Neural crest cell (in vitro differentiated cells): ENCODE results near the gene TMEM225B. TPM values are rescaled to one million over a fixed set of nuclear protein-coding genes. Genes with fewer than 3 reads are reported as not detected.
A peak's percentile ranks its signal among the peaks of the same experiment; 100 is the strongest.

Source experiments
- DNase-seq: peaks from one replicate; pipeline ENCODE4 v3.0.0; 2021; ENCODE audit warnings: low read depth, mixed read lengths, low spot score
- H3K27ac Mint-ChIP-seq: one replicate; pipeline ENCODE4 v1.8.0; 2021; ENCODE audit warnings: mild to moderate bottlenecking, mixed read lengths; ENCODE audit not compliant: unreplicated experiment
- H3K27me3 Mint-ChIP-seq: 2 replicates; pipeline ENCODE4 v1.8.0; 2021; ENCODE audit warnings: low read depth, mild to moderate bottlenecking, mixed read lengths
- H3K36me3 Mint-ChIP-seq: 2 replicates; pipeline ENCODE4 v1.8.0; 2021; ENCODE audit warnings: low read depth, mild to moderate bottlenecking, mixed read lengths
- H3K4me1 Mint-ChIP-seq: 2 replicates; pipeline ENCODE4 v1.8.0; 2021; ENCODE audit warnings: mixed read lengths
- H3K4me3 Mint-ChIP-seq: one replicate; pipeline ENCODE4 v1.8.0; 2021; ENCODE audit warnings: mild to moderate bottlenecking, mixed read lengths
- H3K9me3 Mint-ChIP-seq: 2 replicates; pipeline ENCODE4 v1.8.0; 2021; ENCODE audit warnings: mixed read lengths
- CTCF ChIP-seq: fragments of 200-600 bp; sonication (generic); conservative IDR thresholded peaks from 2 replicates; pipeline ENCODE4 v1.5.0; 2021; ENCODE audit warnings: antibody characterized with exemption, mild to moderate bottlenecking
- total RNA-seq: library from RNA; stranded (reverse); gene quantifications from 2 replicates; pipeline ENCODE4 v1.2.1, GENCODE V29; 2021

TMEM225B gene
- total RNA-seq, 1 donor from 2014 or later, result 0.91 TPM

GRCh38 chr7:99605527-99605926 lies 7.5 kb downstream of the TMEM225B start:
- no peaks in the 10 kb centered on the region for H3K36me3 Mint-ChIP-seq
- no peak overlapping the region for H3K4me3 Mint-ChIP-seq
- no peak for TF ChIP-seq CTCF
- no peaks in the 10 kb centered on the region for H3K4me1 Mint-ChIP-seq
- peaks cover 5% of the 10 kb centered on the region for H3K27me3 Mint-ChIP-seq
- H3K27ac Mint-ChIP-seq, result no peak overlapping the region
- no peaks in the 10 kb centered on the region for H3K9me3 Mint-ChIP-seq
- DNase-seq, result no peak

GRCh38 chr7:99606531-99606930 lies 8.5 kb downstream of the TMEM225B start:
- no peak for TF ChIP-seq CTCF
- Mint-ChIP-seq H3K4me1 (no peaks in the 10 kb centered on the region), H3K9me3 (no peaks in the 10 kb centered on the region), H3K4me3 (no peak overlapping the region), H3K36me3 (no peaks in the 10 kb centered on the region), H3K27ac (no peak overlapping the region), H3K27me3 (peaks cover 7% of the 10 kb centered on the region)
- DNase-seq, result no peak

GRCh38 chr7:99607548-99607947 lies 9.5 kb downstream of the TMEM225B start:
- DNase-seq, result no peak
- H3K4me3 Mint-ChIP-seq, result no peak overlapping the region
- no peaks in the 10 kb centered on the region for H3K4me1 Mint-ChIP-seq
- TF ChIP-seq CTCF, result no peak
- H3K9me3 Mint-ChIP-seq, result no peaks in the 10 kb centered on the region
- H3K27ac Mint-ChIP-seq, result no peak overlapping the region
- no peaks in the 10 kb centered on the region for H3K36me3 Mint-ChIP-seq
- peaks cover 7% of the 10 kb centered on the region for H3K27me3 Mint-ChIP-seq

- no peak for DNase-seq
- Mint-ChIP-seq H3K27me3 (peaks cover 7% of the 10 kb centered on the region), H3K4me1 (peaks cover 33% of the 10 kb centered on the region), H3K9me3 (no peaks in the 10 kb centered on the region), H3K27ac (no peak overlapping the region), H3K4me3 (peak overlapping the region; percentile 33), H3K36me3 (no peaks in the 10 kb centered on the region)
- TF ChIP-seq CTCF, result no peak
Measured at GRCh38 chr7:99614495-99614894, 16.4 kb downstream of the TMEM225B start.

- no peak for DNase-seq
- H3K9me3 Mint-ChIP-seq, result no peaks in the 10 kb centered on the region
- peaks cover 33% of the 10 kb centered on the region for H3K4me1 Mint-ChIP-seq
- H3K27me3 Mint-ChIP-seq, result no peaks in the 10 kb centered on the region
- peak overlapping the region; percentile 94 for H3K4me3 Mint-ChIP-seq
- no peak overlapping the region for H3K27ac Mint-ChIP-seq
- TF ChIP-seq CTCF, result no peak
- H3K36me3 Mint-ChIP-seq, result peaks cover under 1% of the 10 kb centered on the region
Measured at GRCh38 chr7:99615989-99616358, 17.9 kb downstream of the TMEM225B start.
